GM21367 (cell line): ENCODE measurements around the gene ELAC2.

Experiments used
- ATAC-seq: cut with Tn5 transposase; IDR thresholded peaks from one replicate; pipeline ENCODE4 v1.9.1; 2021; ENCODE audit not compliant: unreplicated experiment

The ELAC2 gene, protein sequence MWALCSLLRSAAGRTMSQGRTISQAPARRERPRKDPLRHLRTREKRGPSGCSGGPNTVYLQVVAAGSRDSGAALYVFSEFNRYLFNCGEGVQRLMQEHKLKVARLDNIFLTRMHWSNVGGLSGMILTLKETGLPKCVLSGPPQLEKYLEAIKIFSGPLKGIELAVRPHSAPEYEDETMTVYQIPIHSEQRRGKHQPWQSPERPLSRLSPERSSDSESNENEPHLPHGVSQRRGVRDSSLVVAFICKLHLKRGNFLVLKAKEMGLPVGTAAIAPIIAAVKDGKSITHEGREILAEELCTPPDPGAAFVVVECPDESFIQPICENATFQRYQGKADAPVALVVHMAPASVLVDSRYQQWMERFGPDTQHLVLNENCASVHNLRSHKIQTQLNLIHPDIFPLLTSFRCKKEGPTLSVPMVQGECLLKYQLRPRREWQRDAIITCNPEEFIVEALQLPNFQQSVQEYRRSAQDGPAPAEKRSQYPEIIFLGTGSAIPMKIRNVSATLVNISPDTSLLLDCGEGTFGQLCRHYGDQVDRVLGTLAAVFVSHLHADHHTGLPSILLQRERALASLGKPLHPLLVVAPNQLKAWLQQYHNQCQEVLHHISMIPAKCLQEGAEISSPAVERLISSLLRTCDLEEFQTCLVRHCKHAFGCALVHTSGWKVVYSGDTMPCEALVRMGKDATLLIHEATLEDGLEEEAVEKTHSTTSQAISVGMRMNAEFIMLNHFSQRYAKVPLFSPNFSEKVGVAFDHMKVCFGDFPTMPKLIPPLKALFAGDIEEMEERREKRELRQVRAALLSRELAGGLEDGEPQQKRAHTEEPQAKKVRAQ

DNA sequence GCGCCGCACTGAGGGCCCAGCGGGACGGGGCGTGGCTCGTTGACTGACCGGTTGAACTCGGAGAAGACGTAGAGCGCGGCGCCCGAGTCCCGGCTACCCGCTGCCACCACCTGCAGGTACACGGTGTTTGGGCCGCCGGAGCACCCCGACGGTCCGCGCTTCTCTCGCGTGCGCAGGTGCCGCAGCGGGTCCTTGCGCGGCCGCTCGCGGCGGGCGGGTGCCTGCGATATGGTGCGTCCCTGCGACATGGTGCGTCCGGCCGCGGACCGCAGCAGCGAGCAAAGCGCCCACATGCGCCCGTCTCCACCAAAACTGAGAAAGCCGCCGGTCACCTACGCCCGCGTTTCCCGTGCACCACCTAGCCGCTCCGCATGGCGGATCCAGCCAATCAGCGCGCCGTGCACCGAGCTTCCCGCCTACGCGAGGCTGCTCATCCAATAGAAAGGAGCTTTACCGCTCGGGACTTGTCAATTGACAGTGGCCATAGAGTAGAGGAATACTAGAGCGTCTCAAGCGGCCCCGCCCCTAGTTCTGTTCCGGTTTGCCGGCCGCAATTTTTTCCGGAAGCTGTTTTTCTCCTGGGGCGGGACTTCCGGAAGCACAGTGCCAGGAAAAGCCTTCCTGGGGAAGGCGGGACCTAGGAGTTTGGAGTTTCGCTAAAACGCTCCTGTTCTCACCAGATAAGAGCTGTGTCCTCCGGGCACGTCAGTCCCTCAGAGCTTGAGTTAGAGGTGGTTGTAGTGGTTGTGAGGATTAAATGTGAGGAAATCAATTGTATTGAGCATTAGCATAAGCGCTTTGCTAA, at the start of gene ELAC2:
Gene ELAC2 (minus strand): TSS at position 373 of the 805 bp plus-strand sequence. CDS start 80 bp downstream, at position 293.
- ATAC-seq, result peak; percentile 96

DNA sequence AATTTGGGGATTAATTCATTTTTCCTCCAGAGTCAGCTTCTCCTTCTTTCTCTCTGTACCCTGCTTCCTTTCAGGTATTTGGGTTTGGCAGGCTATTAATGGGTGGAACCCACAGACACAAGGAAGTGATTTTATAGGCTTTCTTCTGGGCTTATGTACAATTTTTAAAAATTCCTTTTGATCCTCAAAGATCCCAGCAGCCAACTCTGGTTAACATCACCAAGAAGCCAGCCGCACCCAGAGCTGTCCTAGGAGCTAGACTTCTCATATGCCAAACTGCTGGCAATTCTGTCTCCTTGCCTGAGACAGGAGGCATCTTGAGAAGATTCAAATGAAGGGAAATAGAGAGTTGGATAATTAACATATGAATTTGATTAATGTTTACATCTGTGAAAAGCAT, 47.2 kb upstream of the ELAC2 start:
- ATAC-seq, result no peak

DNA sequence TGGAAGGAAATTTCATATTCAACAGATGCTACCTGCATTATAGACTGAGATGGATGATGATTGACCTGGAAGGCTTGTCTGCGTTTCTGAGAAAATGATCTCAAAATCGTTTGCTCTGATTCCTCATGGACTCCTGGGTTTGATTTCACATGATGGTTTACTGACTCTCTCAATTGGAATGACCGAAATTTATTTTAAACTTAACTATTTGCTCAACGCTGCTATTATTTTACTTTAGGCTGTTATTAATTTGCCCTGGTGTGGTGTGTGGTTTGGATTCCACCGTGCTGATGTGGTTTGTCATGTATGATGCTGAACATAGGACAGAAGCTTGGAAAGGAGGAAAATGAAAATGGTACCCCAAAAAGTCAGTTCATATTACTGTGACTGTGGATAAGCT, 37.3 kb upstream of the ELAC2 start:
- ATAC-seq, result no peak

DNA sequence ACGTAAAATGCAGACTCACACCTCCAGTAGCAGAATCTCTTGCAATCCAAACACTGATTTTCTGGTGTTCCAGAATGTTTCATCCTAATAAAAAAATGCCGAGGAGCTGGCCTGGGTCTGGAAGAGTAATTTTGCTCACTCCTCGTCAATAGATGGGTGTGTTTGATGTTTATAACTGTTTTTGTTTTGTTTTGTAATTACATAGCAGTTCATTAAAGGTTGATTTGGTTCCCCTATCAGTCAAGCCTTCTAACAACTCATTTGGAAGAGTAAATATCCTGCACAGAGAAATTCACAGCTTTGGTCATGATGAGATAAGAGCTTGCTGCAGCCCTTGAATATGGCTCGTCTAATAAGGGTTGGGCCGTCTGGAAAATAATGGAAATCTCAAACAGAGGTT, 36.8 kb upstream of the ELAC2 start:
- ATAC-seq, result no peak

DNA sequence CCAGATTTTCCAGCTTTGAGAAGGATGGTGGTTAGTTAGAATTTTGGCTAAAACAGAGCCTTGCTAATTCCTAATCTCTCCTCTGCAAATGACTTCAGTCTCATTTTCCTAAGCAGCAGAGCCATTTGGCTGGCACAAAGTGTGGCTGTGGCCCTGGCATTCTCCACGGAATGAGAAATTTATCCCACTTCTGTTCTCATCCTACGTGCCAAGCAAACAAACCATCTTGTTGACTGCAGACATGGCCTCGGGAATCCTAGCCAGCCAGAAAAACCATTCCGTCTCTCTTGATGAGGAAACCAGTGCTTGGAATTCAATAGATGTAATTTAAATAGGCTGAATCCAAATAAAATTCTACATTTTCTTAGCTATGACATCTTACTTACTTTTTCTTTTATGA, 34.1 kb upstream of the ELAC2 start:
- no peak for ATAC-seq

DNA sequence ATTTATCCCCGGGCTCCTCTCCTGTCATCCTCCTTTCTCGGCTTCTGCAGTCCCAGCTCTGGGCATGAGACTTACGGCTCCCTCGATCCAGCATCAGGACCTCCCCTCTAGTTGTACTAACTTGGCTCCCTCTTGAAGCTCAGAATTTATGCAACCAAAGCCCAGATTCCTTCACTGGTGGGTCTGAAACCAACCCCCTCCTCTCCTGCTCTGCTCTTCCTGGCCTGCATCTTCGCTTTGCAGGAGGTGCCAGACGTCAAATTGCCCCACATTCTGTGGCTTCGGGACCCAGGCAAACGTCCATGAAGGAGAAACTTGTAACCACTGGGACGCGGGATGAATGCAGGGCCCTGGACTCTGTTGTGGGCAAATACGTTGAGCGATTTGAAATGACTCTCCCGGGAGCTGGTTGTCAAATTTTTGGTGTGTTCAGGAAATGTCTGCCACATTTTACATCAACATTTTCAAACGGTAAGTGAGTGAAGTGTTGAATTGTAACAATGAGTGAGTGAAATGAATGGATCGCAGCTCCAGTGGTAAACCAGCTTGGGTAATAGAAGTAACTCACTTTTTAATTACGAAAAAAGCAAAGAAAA, 29.3 kb upstream of the ELAC2 start:
- ATAC-seq, result no peak

DNA sequence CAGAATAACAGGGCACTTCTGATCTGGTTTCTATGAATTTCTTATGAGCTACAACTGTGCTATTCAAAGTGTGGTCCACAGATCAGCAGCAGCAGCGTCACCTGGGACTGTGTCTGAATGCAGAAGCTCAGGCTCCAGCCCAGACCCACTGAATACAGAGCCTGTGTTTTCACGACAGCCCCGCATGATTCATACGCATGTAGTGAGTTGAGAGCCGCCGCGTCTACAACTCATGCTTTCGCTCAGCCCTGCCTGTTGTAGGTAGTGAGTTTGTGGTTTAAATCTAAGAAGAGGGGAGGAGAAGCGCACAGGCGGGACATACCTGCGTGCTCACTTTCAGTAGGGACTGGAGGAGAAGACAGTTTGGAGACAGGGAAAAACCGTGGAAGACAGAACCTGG, 28.5 kb upstream of the ELAC2 start:
- ATAC-seq, result no peak

DNA sequence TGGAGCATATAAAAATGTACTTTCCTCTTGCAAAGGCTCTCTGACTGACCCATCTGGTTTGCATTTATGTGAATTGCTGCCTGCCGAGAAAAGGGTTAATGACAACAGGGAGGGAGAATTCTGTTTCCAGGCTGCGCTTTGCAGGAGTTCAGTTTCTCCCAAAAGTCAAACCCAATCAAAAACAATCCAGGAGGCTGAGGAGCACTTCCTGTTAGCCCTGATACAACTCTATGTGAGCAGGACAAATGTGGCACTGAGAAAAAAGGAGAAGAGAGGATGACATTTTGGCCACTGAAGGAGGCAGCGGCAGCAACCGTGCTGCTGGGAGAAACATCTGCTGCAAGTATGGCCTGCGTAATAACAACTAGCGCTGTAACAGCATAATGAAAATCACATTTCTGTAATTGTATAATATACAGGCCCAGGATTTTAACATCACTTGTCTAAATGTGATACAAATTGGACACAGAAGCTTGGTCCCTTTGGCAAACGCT, 26.8 kb upstream of the ELAC2 start:
- ATAC-seq, result no peak

DNA sequence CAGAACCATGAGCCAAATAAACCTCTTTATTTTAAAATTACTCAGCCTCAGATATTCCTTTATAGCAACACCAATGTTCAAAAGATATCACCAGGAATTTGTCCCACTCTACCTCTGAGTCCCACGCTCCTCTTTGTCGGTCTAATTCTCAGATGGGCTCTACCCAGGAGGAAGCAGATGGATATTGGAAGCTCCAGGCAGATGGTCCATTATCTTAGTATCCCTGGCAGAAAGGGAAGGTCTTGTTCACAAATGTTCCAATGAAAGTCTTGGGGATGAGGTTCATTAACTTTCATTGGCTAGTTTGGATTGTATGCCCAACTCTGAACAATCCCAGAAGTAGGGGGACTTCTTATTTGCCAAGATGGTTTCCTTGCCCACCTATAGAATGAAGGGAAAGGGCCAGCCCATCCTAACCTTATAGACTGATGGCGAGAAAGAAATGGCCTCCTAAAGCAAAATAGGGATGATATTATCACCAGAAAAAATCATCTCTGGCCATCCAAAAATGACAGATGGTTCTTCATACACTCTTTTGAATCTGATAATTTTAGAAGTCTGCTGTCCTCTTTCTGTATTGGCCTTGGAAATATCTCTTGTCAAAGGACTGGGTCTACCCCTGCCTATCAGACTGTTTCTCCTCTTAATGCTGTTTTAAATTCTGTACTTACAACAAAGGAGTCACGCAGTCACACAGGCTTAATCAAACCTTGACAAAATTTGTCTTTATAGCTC, 21.3 kb upstream of the ELAC2 start:
- ATAC-seq, result no peak

DNA sequence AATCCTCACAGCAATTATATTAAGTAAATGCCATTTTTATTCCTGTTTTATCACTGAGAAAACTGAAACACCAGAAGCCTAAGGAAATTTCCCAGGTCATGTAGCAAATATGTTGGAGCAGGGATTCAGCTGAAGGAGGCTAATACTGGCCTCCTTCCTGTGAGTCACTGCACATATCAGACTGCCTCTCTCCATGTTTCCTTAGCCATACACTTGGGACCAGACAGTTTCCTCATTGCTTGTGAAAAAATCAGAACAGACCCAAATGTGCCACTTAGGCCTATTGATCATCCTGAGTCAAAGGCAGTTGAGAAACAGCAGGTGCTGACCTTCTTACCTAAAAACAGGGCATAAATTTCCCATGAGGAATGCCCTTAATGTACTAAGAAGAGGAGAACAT, 18.9 kb upstream of the ELAC2 start:
- no peak for ATAC-seq

DNA sequence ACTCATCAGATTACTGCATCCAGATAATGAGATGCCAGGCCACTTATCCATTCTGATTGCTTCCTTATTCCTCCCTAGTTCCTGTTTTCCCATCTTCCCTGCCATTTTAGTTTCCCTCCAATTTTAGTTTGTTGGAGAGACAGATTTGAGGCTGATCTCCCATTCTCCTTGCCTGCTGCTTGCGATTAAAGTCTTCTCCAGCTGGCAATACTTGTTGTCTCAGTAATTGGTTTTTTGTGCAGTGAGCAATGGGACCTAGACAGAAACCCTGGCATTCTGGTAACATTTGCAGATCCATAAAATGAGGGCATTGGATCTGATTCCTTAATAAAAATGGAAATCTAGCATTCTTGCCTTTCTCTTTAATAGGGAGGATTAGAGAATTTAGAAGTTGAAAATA, 17.6 kb upstream of the ELAC2 start:
- no peak for ATAC-seq

DNA sequence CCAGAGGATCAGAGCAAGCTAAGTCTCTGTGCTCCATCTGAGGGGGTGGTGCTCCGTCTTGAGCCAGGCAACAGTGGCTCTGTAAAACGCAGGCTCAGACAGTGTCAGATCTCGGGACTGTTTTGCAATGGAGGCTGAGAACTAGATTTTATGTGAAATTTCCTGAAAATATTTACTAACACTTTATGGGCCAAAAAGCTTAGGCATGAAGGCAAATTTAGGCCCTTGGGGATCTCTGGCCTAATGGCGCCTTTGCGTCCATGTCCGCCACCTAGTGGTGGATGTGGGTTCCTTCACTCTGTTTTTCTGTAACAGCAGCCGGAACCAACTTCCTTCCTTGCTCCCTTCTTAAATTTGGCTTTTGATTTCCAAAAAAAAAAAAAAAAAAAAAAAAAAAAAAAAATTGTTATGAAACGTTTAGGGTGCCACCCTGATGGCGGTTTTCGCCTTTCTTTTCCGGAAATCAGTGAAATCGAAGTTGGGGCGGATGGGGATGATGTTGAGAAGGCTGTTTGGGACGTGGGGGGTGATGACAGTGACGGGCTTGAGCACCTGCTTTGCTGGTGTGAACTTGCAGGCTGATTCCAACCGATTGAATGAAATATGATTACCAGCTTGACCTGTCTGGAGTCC, 14.0 kb upstream of the ELAC2 start:
- ATAC-seq, result peak; percentile 59

DNA sequence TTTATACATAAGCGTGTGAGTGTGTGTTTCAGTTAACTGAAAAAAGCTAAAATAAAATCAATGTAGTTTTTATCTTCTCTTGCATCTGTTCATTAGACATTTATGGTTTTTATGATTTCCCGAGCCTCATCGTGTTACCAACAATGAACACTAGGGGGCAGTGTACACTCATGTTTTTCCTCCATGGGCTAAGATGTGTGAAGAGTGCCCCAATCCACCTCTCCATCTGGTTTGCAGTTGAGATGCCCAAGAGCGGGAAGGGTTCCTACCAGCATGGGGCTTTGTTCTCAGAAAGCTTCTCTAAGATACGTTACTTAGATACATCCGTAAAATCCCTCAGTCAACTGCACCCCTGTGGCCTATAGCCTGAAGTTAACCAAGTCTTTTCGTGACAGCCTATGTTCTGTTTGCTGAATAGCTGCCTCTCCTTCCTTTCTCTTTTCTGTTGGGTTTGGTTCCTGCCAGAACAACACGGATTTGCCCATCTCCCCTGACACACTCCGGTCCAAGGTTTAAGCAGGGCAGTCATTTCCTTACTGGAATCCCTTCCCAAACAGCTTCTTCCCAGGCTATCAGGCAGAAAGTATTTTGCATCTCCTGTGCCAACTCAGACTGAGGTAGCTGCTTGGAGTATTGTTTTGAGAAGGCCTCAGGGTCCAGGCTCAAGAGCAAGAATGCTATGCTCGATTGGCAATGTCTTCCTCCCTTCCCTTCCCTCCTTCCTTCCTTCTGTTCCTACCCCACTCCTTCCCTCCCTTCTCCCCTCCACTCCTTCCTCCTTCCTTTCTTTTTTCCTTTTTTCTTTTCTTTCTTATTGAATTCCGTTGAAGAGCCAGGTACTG, 12.9 kb upstream of the ELAC2 start:
- ATAC-seq, result peak; percentile 57

DNA sequence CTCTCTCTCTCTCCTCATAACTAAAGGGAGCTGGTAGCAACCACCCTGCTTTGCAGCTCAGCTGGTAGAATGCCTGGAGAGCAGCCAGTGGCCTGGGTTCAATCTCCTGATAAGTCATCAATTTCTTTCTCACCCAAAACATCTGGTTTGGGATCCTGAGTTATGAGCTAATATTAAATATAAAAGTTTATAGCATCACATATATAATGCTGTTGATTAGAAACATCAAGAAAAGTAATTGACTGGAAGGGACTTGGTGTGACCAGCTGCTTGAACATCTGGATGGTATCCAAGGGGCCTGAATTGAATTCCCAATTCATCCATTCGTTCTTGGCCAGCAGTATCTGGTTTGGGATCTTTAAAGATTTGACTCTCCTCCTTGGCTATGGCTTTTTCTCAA, 12.2 kb upstream of the ELAC2 start:
- no peak for ATAC-seq

DNA sequence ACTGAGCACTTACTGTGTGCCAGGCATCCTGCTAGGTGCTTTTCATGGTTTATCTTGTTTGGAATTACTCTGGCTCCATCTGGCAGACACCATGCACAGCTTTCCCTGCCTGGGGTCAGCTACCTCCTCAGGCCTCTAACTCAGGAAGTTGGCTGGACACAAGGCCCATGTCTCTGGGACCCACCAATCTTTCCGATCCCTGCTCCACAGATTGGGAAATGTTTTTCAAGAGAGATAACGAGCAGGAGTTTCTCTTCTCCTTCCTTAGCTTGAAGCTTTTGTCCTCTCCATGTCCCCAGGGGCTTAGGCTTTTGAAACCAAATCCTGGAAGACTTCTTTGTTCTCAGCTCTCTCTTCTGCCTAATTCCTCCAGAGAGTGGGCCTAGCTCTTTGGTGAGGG, 11.5 kb upstream of the ELAC2 start:
- no peak for ATAC-seq

DNA sequence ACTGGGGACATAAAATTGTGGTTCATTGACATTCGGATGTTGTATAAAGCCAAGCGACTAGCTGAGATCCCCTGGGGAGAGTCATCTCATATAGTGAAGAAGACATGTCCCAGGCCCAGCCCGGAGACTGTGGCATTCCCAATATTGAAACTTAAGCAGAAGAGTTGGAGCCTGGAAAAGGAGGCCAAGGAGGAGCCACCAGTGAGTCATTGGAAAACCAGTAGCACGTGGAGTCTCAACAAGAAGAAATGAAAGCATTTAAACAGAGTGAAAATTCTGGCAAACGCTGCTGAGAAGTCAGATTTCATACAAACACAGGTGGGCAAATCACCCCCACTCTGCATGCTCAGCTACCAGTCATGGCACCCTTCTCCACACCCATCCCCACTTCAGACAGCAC, 9.4 kb upstream of the ELAC2 start:
- ATAC-seq, result no peak

DNA sequence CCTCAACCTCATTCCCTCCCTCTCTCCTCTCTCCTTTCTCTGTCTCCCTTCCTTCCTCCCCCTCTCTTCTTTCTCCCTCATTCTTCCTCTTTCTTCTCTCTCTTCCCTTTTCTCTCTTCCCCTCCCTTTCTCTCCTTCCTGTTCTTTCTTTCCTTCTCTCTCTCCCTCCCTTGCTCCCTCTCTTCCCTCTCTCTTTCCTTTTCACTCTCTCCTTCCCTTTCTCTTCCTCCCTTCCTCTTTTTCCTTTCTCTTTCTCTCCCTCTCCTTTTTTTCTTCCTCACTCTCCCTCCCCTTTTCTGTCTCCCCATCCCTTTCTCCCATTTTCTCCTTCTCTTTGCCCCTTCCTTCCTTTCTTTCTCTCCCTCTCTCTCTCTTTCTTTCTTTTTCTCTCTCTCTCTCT, 7.9 kb upstream of the ELAC2 start:
- no peak for ATAC-seq

DNA sequence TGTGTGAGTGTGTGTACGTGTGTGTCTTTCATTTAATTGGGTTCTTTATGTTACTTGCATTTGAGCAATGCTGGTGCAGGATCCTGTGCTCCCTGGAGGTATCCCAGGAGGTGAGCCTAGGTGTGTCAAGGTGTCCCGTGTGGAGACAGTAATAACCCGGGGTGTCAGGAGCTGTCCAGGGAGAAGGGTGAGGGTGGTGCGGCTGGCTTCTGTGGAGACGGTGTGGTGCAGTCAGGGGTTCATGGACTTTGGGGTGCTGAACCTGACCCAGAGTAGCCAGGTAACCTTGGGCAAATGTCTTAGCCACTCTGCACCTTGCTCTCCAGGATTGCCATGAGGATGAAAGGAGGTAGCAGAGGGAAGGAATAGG, 7.4 kb upstream of the ELAC2 start:
- no peak for ATAC-seq
